ENCODE data around the gene STXBP5L. TPM values are rescaled to one million over a fixed set of nuclear protein-coding genes. Genes with fewer than 3 reads are reported as not detected.

The STXBP5L gene
- total RNA-seq, result not detected in 2 replicates

GRCh38 chr3:120908030-120908794, at the start of gene STXBP5L:
STXBP5L (plus strand) TSS chr3:120908205; CDS start chr3:120909579, 1,374 bp downstream.

Other genes starting within 250 kb of the STXBP5L start
- gene HGD, start 226.0 kb upstream of the STXBP5L start, total RNA-seq, result 0.28 and 0.34 TPM in 2 replicates
- gene RABL3, start 165.7 kb upstream of the STXBP5L start, total RNA-seq, result 17.4 and 23.1 TPM in 2 replicates
- 22.0 and 29.0 TPM in 2 replicates for gene GTF2E1, start 165.5 kb upstream of the STXBP5L start, total RNA-seq